ENCODE results near the gene RBM43.
"Not testable (repeated sequence)": the region's sequence is repeated elsewhere in the genome, so short reads cannot be mapped to it uniquely, and the experiment has no call there.

RBM43 gene

DNA sequence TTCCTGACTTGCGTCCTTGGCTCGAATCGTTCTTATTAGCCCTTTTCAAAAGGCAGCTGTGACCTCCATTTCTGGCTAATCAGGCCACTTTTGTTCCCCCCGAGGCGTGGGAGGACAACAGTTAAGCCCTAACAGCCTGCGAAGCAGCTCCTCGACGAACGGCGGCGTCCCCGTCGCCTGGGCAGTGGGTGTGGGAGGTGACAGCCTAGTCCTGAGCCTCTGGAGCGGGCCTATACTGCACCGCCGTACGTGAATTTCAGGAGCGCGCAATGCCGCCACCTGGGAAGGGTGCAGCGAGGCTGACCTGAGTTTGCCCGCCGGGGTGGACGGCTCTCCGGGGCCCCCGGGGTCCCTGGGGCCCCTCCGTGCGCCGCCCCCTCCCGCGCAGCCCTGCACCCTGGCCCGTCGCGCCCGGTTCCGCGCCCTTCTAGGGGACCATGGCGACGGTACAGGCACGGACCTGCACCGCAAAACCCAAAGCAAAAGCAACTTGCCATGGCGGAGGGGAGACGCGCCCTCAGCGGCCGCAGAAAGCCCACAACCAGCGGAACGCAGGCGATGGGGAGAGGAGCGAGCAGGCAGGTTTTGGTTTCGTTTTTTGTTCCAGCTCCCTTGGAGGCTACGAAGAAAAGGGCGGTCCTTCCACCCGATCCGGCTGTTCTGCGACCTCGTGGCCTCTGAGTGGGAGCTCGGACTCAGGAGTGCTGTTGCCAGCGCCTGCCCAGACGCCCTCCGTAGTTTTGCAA lies at the start of gene RBM43:
Gene RBM43, minus strand, starts transcription at position 633 of the 746 bp plus-strand sequence. Its CDS starts 136 bp downstream, at position 497.
- peak; percentile 69 for DNase-seq (ENCODE audit: low read depth)

- not testable (repeated sequence) for DNase-seq (ENCODE audit: low read depth)
Measured at GRCh38 chr2:151310313-151310712, 48.6 kb upstream of the RBM43 start.

- no peak for DNase-seq (ENCODE audit: low read depth)
Measured at GRCh38 chr2:151306621-151307020, 45.0 kb upstream of the RBM43 start.

DNA sequence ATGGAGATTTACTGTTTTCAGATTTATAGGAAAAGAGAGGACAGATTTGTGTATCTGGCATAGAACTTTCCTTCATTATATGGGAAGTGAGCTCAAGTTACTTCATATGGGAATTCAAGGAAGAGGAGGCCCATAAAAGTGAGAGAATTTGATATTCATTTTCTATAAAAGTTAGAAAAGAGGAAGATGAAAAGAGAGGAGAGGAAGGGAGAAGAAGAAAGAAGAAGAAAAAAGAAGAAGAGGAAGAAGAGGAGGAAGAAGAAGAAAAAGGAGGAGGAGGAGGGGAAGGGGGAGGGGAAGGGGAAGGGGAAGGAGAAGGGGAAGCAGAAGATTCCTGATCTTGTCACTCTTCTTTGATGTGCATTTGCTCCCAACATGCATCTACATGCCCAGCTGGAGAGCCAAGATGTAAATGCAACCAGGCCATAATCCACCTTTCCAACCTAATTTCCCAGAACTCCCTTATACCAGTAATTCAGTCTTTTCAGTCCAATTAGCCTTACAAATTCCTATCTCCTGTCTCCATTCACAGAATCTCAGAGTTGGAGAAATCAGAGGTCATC lies 43.5 kb upstream of the RBM43 start:
- no peak for DNase-seq (ENCODE audit: low read depth)

DNA sequence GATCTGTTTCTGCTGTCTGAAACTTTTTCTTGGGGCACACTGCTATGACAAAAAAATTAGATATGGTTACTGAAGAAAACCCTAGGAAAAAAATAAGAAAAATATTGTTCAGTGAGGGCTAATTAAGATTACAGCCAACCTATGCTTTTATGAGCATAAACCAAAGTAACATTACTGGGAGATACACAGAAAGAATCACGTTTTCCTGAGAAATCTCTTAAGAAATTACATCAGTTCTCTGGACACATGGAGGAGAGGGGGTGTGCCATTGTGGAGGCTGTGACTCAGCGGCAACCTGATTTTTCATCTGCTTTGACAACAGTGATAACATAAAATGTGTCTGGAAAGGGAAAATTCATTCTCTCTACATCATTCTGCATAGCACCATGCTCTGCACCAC lies 41.2 kb upstream of the RBM43 start:
- no peak for DNase-seq (ENCODE audit: low read depth)

DNA sequence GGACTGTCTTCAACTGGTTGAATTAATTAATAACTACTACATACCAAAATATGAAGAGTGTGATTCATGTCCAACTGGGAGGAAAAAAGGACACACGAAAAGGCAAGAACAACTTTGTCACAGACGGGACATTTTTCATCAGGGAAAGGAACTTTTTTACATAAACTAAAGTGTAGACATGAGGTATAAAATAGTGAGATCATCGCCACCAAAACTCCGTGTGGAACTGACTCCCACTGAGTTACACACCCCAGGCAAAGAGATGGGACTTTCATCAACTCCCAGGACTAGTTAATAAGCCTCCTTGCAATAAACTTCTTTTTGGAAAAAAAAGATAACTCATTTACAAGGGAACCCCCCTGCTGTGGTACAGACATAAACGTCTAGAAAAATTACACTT lies 40.7 kb upstream of the RBM43 start:
- DNase-seq (ENCODE audit: low read depth), result no peak

- DNase-seq (ENCODE audit: low read depth), result no peak
Measured at GRCh38 chr2:151299920-151300539, 38.4 kb upstream of the RBM43 start.

GRCh38 chr2:151297882-151298281 lies 36.2 kb upstream of the RBM43 start:
- no peak for DNase-seq (ENCODE audit: low read depth)

DNA sequence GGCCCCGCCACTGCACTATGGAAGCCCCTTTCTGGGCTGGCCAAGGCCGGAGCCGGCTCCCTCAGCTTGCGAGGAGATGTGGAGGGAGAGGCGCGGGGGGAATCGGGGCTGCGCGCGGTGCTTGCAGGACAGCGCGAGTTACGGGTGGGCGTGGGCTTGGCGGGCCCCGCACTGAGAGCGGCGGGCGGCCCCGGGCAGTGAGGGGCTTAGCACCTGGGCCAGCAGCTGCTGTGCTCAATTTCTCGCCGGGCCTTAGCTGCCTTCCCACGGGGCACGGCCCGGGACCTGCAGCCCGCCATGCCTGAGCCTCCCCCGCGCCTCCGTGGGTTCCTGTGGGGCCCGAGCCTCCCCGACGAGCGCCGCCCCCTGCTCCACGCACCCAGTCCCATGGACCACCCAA lies 34.3 kb upstream of the RBM43 start:
- DNase-seq (ENCODE audit: low read depth), result not testable (repeated sequence)

DNA sequence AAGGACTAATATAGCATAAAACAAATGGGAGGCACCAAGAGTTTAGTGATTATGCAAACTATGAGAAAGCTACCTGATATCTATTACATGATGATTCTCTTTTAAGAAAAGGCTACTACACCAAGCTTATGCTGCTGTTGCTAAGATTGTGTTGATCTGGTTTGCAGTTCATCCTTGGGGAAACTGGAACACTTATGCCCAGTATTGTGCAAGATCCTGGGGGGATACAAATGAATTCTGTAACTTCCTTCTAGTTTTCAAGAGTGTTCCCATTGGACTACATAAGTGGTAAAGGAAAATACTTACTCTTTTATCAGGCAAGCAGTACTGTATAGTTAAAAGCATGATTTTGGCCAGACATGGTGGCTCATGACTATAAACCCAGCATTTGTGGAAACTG lies 30.9 kb upstream of the RBM43 start:
- DNase-seq (ENCODE audit: low read depth), result no peak

- no peak for DNase-seq (ENCODE audit: low read depth)
Measured at GRCh38 chr2:151292141-151292540, 30.5 kb upstream of the RBM43 start.

DNA sequence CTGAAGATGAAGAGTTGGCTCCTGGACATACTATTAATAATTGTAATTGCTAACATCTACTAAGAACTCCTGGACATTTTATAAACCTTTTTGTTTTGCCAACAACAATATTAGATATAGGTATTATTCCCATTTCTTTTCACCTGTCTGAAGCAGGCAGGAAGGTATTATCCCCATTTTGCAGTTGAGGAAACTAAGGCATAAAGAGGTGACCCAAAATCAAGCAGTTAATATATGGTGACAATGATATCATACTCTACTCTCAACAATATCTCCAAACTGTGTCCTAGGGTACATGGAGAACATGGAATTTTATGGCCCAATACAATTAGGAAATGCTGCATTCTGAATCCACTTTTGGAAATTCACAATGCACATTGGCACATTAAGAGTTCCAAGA lies 29.6 kb upstream of the RBM43 start:
- no peak for DNase-seq (ENCODE audit: low read depth)

- no peak for DNase-seq (ENCODE audit: low read depth)
Measured at GRCh38 chr2:151289972-151290866, 28.6 kb upstream of the RBM43 start.

- DNase-seq (ENCODE audit: low read depth), result no peak
Measured at GRCh38 chr2:151287513-151288250, 26.0 kb upstream of the RBM43 start.

DNA sequence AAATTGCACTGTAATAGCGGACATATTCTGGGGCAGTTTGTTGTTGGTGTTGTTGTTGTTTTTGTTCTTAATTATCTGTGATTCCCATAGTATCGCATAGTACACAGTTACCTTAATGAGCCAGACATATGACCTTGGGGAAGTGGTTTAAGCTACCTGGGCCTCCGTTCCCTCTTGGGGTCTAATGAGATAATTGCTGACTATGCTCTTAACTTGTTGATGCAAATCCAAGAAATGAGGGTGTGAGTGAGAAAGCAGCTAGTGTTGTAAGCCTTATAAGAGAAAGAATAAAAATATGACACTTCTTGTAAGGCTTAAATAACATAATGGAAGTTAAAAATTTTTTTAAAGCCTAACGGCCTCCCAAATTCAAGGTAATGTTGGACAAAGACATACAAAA lies 20.7 kb upstream of the RBM43 start:
- no peak for DNase-seq (ENCODE audit: low read depth)

- no peak for DNase-seq (ENCODE audit: low read depth)
Measured at GRCh38 chr2:151280271-151280670, 18.6 kb upstream of the RBM43 start.

- no peak for DNase-seq (ENCODE audit: low read depth)
Measured at GRCh38 chr2:151278487-151278886, 16.8 kb upstream of the RBM43 start.

DNA sequence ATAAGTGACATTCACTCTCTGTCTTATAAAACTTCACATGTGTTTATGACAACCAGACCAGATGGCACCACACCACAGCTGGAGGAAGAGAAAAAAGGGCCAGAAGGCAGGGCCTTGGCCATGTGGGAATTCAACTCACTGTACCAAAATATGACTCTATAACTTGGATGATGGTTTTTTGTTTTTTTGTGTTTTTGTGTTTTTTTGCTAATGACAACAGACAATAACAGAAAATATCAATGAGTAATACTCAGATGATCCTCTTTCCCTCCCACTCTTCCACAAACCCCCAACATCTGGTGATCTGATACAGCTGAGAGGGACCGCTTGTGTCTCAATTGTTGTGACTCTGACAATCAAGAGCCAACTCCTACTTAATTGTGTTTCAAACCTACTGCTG lies 15.4 kb upstream of the RBM43 start:
- DNase-seq (ENCODE audit: low read depth), result no peak

DNA sequence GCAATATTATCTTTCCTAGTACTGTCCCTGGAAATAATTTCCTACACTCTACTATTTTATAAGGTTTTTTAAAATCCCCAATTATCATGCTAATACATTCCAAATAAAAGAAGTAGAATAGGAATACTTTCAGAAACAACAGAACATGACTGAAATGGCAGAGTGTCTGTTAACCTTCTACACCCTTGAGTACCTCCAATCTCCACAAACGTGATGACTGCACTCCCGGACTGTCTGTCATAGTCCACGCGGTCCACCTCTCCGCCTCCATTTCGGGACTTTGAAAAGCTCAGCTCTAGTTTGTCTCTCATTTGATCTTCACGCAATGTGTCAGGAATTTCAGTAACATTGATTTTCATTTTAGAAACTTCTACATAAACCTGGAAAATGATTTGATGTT lies 13.6 kb upstream of the RBM43 start:
- DNase-seq (ENCODE audit: low read depth), result no peak

DNA sequence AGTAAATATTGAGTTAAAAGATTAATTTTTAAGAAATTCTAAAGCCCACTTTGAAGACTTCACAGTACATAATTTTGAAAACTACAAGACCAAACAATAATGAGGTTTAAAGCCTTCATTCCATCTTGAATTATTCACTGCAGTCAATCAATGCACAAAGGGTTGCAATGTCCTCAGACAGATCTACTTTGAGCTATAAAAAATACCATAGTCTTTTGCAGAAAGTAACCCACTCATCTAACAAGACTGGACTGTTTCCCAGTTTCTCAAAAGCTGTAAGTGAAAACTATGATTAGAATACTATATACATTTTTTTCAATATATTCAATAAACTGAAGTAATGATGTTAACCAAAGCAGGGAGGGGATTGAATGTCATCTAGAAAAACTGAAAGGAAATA lies 10.2 kb upstream of the RBM43 start:
- no peak for DNase-seq (ENCODE audit: low read depth)

DNA sequence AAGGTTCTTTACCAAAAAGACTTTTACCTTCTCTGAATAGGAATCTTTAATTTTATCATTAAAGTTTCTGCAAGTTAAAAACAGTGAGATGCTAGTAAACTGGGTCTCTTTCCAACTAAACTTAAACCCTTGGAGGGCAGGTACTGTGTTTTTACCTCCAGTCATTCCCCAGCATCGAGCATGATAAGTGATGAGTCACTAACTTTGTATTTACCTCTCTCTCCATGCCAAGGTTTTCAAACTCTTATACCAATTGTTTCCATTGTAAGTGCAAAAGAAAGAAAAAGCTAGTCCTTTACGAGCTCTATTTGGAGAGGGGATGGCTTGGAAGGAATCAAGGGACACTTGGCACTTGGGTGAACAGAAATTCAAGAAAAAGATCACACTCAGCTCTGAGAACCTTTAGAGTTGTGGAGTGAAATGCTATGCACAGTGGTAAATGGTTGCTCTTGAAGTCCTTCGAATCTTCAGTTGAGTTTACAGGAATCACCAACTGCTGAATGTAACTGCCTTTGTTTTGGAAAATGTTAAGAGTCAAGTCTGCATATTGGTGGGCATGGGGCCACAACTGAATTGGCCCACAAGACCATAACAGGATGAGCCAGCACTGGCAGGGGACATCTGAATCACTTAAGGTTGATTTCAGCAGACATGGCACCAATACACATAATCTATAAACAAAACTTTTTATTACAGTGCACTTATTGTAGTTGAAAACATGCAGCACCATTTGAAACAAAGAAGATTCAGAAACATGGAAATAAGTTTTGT lies 8.3 kb upstream of the RBM43 start:
- no peak for DNase-seq (ENCODE audit: low read depth)
